HepG2 (cell line): ENCODE measurements around the gene COQ7.

Experiments
- CTCF ChIP-seq: sonication (generic); formaldehyde crosslinking; IDR thresholded peaks from 2 replicates; pipeline ENCODE4 v1.5.0; 2020; ENCODE audit warnings: mild to moderate bottlenecking, missing genetic modification reagents, moderate library complexity
- NFIC ChIP-seq: IDR thresholded peaks from 2 replicates; pipeline ENCODE4 v1.6.1; 2012; ENCODE audit warnings: mild to moderate bottlenecking, low read length, inconsistent platforms
- ZHX1 ChIP-seq: sonication (generic); formaldehyde crosslinking; IDR thresholded peaks from 2 replicates; pipeline ENCODE4 v1.8.1; 2022; ENCODE audit warnings: low read depth, mild to moderate bottlenecking, missing genetic modification reagents

DNA sequence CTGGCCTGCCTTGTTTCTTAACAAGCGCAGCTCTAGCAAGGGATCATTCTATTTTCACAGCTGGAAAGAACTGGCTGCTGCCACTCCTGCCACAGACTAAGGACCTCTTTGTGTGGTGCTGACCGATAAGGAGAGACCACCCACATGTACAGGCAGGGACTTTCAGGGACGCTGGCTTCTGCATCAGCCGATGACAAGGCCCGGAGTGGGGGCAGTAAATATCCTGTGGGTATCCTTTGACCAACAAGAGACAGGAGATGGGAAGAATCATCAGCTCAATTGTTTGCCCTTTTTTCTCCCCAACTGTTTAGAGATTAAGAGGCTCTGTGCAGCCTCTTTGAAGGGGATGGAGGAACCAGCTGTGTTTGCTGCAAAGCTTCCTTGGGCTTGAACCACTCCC, 37.2 kb downstream of the COQ7 start:
- TF ChIP-seq CTCF (CRISPR knock-in tag) (no peak), ZHX1 (no peak), NFIC (no peak)
